ENCODE data around the gene LPGAT1. TPM values are rescaled to one million over a fixed set of nuclear protein-coding genes. Genes with fewer than 3 reads are reported as not detected.
"Not testable (repeated sequence)": the region's sequence is repeated elsewhere in the genome, so short reads cannot be mapped to it uniquely, and the experiment has no call there.

LPGAT1 gene, protein sequence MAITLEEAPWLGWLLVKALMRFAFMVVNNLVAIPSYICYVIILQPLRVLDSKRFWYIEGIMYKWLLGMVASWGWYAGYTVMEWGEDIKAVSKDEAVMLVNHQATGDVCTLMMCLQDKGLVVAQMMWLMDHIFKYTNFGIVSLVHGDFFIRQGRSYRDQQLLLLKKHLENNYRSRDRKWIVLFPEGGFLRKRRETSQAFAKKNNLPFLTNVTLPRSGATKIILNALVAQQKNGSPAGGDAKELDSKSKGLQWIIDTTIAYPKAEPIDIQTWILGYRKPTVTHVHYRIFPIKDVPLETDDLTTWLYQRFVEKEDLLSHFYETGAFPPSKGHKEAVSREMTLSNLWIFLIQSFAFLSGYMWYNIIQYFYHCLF
- total RNA-seq: 35.3 and 35.6 TPM in 2 replicates

DNA sequence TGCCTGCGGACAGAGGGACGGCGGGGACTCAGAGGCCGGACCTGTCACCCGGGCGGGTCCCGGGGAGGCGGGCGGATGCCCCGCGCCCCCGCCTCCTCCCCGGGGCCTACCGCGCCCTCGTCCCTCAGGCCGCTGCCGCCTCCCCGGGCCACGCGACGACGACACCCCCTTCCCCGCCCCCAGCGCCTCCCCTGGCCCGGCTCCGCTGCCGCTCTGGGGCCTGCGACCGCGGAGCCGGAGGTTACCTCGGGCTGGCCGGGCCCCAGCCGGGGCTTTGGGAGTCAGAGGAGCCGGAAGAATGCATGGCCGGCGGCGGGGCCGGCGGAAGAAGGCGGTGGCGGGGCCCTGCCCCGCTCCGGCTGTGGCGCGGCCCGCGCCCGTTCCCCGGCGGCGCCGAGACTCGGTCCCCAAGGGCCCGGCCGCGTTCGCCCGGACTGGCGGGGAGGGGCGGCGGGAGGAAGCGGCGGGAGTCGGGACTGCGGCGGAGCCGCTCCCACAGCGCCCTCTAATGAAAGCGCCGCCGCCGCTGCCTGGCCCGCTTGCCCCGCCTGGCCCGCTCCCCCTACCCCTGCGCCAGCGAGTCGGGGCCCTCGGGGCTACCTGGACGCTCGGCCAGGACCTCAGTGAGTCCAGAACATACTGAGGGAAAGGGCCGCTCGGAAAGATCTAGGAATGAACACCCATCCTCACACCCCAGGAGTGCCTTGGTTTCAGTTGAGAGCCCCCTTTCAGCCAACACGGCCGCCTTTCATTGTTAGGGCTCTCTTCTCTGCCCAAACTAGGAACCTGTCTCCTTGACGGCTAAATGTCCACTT lies at the start of gene LPGAT1:
TSS of gene LPGAT1 (minus strand) at position 436 of the 815 bp plus-strand sequence. CDS start 1,467 bp downstream, outside the sequence.
- Mint-ChIP-seq H3K4me3 (peak within 1 kb of the TSS; percentile 91), H3K9me3 (no peaks in the 10 kb centered on the region), H3K4me1 (ENCODE audit: low read depth) (peaks cover 69% of the 10 kb centered on the region), H3K27me3 (ENCODE audit: insufficient read depth) (peaks cover 2% of the 10 kb centered on the region), H3K36me3 (ENCODE audit: low read depth) (peaks cover 15% of the 10 kb centered on the region), H3K27ac (peak within 1 kb of the TSS; percentile 90)
- peak; percentile 65 for DNase-seq (ENCODE audit: low spot score)
- intact Hi-C loops (cut with micrococcal nuclease): loop anchor here (1.0 to 5.0 kb wide), 8 partner anchors 9 to 962 kb away; partner anchors contain the start of genes NSL1, PPP2R5A, SLC30A1 and TATDN3

DNA sequence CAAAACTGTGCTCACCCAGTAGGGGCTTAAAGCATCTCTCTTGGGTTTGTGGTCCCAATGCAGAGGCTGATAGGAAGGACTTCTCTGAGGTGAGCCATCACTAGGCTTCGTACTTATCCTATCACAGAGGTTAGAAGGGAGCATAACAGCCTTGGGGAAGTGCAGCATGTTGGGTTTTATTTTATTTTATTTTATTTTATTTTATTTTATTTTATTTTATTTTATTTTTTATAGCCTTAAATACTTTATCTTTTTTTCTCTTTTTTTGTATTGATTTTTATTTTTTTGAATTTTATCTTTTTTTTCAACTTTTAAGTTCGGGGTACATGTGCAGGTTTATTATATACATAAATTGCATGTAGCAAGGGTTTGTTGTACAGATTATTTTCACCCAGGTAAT lies 48.9 kb upstream of the LPGAT1 start:
- Mint-ChIP-seq H3K4me3 (no peak overlapping the region), H3K27me3 (ENCODE audit: insufficient read depth) (peaks cover 5% of the 10 kb centered on the region), H3K4me1 (ENCODE audit: low read depth) (peaks cover 7% of the 10 kb centered on the region), H3K27ac (no peak overlapping the region), H3K36me3 (ENCODE audit: low read depth) (peaks cover 1% of the 10 kb centered on the region), H3K9me3 (peaks cover 3% of the 10 kb centered on the region)
- intact Hi-C loops (cut with micrococcal nuclease): no loop called here
- no peak for DNase-seq (ENCODE audit: low spot score)

DNA sequence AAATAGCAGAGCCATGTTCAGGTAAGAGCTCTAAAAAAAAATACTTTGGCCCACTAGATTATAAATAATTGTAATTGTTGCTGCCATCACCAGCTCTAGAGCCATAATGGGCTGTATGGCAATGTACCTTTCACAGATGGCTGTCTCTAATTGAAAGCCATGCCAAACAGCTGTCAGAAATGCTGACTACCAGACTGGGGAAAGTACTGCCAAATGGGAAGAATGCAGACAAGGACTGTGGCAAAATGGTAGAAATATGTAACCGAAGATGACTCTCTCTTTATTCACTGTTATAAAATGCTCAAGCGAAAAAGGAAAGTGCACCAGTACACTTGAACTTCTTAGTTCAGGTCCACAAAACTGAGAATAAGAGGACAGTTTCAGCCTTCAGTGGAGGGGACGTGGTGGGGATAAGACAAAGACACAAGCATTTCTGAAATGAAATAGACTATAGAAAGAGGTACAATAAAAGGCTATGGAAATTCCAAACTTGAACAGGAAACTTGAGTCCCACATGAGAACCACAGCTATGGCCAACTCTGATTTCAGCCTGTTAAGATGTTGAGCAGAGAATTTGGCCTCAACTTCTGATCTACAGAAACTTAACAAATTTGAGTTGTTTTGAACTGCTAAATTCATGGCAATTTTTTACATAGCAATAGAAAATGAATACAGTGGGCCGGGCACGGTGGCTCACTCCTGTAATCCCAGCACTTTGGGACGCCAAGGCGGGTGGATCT lies 46.5 kb upstream of the LPGAT1 start:
- peaks cover 8% of the 10 kb centered on the region for H3K27me3 Mint-ChIP-seq (ENCODE audit: insufficient read depth)
- intact Hi-C loops (cut with micrococcal nuclease): no loop called here
- no peak overlapping the region for H3K4me3 Mint-ChIP-seq
- no peak overlapping the region for H3K27ac Mint-ChIP-seq
- no peaks in the 10 kb centered on the region for H3K4me1 Mint-ChIP-seq (ENCODE audit: low read depth)
- DNase-seq (ENCODE audit: low spot score): no peak
- peaks cover 1% of the 10 kb centered on the region for H3K36me3 Mint-ChIP-seq (ENCODE audit: low read depth)
- H3K9me3 Mint-ChIP-seq: peaks cover 3% of the 10 kb centered on the region

DNA sequence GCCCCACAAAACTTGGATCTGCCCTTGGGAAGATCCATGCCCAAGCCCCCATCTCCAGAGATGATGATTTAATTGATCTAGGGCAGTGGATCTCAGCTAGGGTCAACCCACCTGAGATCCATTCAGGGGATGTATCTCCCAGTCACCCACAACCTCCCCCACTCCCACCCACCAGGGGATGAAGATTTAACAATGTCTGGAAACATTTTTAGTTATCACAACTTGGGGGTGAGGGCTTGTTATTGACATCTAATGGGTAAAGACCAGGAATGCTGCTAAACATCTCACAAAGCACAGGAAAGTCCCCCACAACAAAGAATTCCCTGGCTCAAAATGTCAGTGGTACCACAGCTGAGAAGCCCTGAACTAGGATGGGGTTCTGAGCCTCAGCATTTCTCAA lies 45.0 kb upstream of the LPGAT1 start:
- intact Hi-C loops (cut with micrococcal nuclease): no loop called here
- no peak for DNase-seq (ENCODE audit: low spot score)
- no peak overlapping the region for H3K4me3 Mint-ChIP-seq
- no peaks in the 10 kb centered on the region for H3K36me3 Mint-ChIP-seq (ENCODE audit: low read depth)
- peaks cover 3% of the 10 kb centered on the region for H3K27me3 Mint-ChIP-seq (ENCODE audit: insufficient read depth)
- H3K27ac Mint-ChIP-seq: no peak overlapping the region
- no peaks in the 10 kb centered on the region for H3K9me3 Mint-ChIP-seq
- H3K4me1 Mint-ChIP-seq (ENCODE audit: low read depth): no peaks in the 10 kb centered on the region

DNA sequence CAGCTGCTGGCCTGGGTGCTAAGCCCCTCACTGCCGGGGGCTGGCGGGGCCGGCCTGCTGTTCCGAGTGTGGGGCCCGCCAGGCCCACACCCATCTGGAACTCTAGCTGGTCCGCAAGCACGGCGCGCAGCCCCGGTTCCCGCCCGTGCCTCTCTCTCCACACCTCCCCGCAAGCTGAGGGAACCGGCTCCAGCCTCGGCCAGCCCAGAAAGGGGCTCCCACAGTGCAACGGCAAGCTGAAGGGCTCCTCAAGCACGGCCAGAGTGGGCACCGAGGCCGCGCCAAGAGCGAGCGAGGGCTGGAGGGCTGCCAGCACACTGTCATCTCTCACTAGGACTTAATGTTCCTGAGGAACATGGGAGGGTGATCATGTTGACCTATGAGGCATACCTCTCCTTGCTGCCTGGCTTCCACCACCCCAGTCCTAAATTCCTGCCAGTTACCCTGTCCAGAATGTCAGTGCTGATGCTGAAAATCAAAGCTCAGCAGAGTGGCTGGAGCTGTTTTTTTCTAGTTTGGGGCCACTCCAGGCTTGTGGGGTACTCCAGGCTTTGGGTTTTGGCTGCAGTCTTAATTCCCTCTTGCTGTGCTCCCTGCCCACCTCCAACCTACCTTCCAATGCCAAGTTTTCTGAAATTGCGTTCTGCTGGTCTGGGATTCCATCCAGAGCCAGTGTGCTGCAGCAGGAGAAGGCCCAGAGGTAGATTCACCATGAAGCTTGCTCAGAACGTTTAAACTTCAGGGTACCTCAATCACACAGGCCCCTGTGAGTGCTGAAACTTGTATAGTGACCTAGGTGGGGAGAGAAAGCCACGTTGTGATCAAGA lies 44.2 kb upstream of the LPGAT1 start:
- H3K9me3 Mint-ChIP-seq: no peaks in the 10 kb centered on the region
- H3K27ac Mint-ChIP-seq: no peak overlapping the region
- DNase-seq (ENCODE audit: low spot score): no peak
- peaks cover 9% of the 10 kb centered on the region for H3K27me3 Mint-ChIP-seq (ENCODE audit: insufficient read depth)
- intact Hi-C loops (cut with micrococcal nuclease): no loop called here
- H3K36me3 Mint-ChIP-seq (ENCODE audit: low read depth): no peaks in the 10 kb centered on the region
- H3K4me3 Mint-ChIP-seq: no peak overlapping the region
- H3K4me1 Mint-ChIP-seq (ENCODE audit: low read depth): no peaks in the 10 kb centered on the region

DNA sequence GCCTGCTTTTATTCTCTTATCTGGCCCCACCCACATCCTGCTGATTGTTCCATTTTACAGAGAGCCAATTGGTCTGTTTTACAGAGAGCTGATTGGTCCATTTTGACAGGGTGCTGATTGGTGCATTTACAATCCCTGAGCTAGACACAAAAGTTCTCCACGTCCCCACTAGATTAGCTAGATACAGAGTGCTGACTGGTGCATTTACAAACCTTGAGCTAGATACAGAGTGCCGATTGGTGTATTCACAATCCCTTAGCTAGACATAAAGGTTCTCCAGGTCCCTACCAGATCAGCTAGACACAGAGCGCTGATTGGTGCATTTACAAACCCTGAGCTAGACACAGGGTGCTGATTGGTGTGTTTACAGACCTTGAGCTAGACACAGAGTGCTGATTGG lies 43.2 kb upstream of the LPGAT1 start:
- H3K4me3 Mint-ChIP-seq; intact Hi-C loops (cut with micrococcal nuclease); DNase-seq (ENCODE audit: low spot score); H3K27ac Mint-ChIP-seq; H3K36me3 Mint-ChIP-seq (ENCODE audit: low read depth); H3K9me3 Mint-ChIP-seq; H3K4me1 Mint-ChIP-seq (ENCODE audit: low read depth): not testable (repeated sequence)
- H3K27me3 Mint-ChIP-seq (ENCODE audit: insufficient read depth): peaks cover 16% of the 10 kb centered on the region

DNA sequence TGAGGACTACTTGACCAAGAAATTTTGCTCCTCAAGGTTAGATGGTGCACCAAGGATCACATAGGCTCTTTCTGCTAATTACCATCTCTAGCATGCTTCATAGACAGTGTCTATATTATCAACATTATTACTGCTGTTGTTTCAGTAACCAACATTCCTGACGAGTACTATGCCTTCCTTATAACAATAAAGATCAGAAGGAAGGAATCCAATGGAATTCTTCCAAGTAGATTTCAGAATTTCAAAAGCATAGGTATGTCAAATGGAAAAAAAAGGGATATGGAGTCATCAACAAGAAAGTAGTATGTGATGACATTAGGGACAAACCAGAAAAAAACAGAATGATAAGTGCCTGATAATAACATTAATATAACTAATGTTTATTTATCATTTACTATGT lies 39.6 kb upstream of the LPGAT1 start:
- H3K36me3 Mint-ChIP-seq (ENCODE audit: low read depth): peaks cover 2% of the 10 kb centered on the region
- no peak for DNase-seq (ENCODE audit: low spot score)
- H3K4me3 Mint-ChIP-seq: no peak overlapping the region
- no peaks in the 10 kb centered on the region for H3K9me3 Mint-ChIP-seq
- peaks cover 27% of the 10 kb centered on the region for H3K27me3 Mint-ChIP-seq (ENCODE audit: insufficient read depth)
- intact Hi-C loops (cut with micrococcal nuclease): no loop called here
- no peaks in the 10 kb centered on the region for H3K4me1 Mint-ChIP-seq (ENCODE audit: low read depth)
- no peak overlapping the region for H3K27ac Mint-ChIP-seq

DNA sequence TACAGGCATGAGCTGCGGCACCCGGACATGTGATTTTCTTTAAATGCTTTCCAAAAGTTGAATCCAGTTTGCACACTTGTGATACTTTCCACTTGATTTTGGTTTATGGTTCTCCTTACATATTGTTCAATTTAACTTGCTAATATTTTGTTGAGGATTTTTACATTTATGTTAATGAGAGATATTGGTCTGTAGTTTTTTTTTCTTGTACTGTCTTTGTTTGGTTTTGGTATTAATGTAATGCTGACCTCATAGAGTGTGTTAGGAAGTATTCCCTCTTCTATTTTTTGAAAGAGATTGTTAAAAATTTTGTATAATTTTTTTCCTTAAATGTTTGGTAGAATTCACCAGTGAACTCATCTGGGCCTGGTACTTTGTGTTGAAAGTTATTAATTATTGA lies 34.6 kb upstream of the LPGAT1 start:
- Mint-ChIP-seq H3K27me3 (ENCODE audit: insufficient read depth) (peaks cover 32% of the 10 kb centered on the region), H3K27ac (no peak overlapping the region), H3K36me3 (ENCODE audit: low read depth) (peaks cover 4% of the 10 kb centered on the region), H3K9me3 (peaks cover 8% of the 10 kb centered on the region), H3K4me1 (ENCODE audit: low read depth) (peaks cover 7% of the 10 kb centered on the region), H3K4me3 (no peak overlapping the region)
- DNase-seq (ENCODE audit: low spot score): no peak
- intact Hi-C loops (cut with micrococcal nuclease): no loop called here

DNA sequence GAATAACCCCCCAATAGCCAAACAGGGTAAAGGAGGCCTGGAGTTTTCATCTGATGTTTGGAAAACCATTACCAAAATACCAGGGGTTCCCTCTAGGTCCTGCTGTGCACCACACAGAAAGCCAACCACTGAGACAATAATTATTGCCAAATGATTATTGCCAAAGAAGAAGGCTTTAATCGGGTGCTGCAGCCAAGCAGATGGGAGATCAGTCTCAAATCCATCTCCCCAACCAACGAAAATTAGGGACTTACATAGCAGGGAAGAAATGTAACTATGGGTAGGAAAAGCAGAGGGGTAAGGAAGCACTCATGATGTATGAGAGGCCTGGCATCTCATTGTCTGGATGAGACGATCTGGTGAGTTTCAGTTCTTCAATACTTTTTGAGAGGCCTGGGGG lies 28.8 kb upstream of the LPGAT1 start:
- Mint-ChIP-seq H3K36me3 (ENCODE audit: low read depth) (peaks cover 3% of the 10 kb centered on the region), H3K4me3 (no peak overlapping the region), H3K9me3 (peaks cover 34% of the 10 kb centered on the region), H3K4me1 (ENCODE audit: low read depth) (peaks cover 7% of the 10 kb centered on the region), H3K27ac (no peak overlapping the region), H3K27me3 (ENCODE audit: insufficient read depth) (peaks cover 16% of the 10 kb centered on the region)
- no peak for DNase-seq (ENCODE audit: low spot score)
- intact Hi-C loops (cut with micrococcal nuclease): no loop called here

DNA sequence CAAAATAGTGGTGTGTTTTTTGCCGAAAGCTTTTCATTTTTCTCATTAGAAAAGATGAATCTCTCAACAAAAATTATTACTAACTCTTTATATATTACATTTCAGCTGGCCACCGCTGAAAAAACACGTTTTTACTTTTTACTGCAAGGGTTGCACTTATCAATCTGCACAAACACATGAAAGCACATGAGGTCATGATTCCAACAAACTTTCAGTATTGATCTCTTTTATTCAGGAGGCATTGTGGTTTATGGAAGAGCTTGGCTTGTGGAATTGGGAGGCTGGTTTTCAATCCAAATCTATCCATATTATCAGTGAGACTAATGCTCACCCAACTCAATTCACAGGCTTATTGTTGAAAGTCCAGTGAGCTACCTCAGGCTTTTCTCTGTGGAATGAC lies 20.6 kb upstream of the LPGAT1 start:
- H3K36me3 Mint-ChIP-seq (ENCODE audit: low read depth): no peaks in the 10 kb centered on the region
- peaks cover 22% of the 10 kb centered on the region for H3K27me3 Mint-ChIP-seq (ENCODE audit: insufficient read depth)
- H3K9me3 Mint-ChIP-seq: peaks cover 4% of the 10 kb centered on the region
- H3K4me1 Mint-ChIP-seq (ENCODE audit: low read depth): no peaks in the 10 kb centered on the region
- H3K27ac Mint-ChIP-seq: no peak overlapping the region
- no peak for DNase-seq (ENCODE audit: low spot score)
- intact Hi-C loops (cut with micrococcal nuclease): no loop called here
- no peak overlapping the region for H3K4me3 Mint-ChIP-seq

DNA sequence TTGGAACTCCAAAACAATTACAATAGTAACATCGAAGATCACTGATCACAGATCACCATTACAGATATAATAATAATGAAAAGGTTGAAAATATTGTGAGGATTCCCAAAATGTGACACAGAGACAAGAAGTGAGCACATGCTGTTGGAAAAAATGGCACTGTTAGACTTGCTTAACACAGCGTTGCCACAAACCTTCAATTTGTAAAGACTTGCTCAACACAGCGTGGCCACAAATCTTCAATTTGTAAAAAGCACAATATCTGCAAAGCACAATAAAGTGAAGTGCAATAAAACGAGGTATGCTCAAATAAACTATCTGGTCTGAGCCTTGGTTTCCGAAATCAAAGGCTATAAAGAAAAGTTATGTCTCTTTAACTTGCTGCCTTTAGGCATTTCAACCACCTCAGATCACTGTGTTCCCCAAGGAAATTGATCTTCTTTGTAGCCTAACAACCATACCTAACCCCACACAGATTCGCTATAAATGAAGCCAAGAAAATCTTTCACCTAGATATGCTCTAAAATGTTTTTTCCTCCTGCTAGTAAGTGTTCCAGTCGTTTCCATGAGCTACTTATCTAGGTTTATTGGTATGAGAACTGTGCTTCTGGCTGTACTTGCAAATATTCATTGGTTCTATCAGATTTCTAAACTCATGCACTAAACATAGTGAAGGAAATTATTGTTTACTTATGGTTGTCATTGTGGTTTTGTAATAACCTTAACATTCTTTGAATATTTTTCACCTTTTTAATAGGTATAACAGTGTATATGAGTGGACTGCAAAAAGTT lies 13.1 kb upstream of the LPGAT1 start:
- Mint-ChIP-seq H3K4me1 (ENCODE audit: low read depth) (peaks cover 29% of the 10 kb centered on the region), H3K4me3 (no peak overlapping the region), H3K27me3 (ENCODE audit: insufficient read depth) (peaks cover 5% of the 10 kb centered on the region), H3K27ac (no peak overlapping the region), H3K9me3 (no peaks in the 10 kb centered on the region), H3K36me3 (ENCODE audit: low read depth) (peaks cover 2% of the 10 kb centered on the region)
- no peak for DNase-seq (ENCODE audit: low spot score)
- intact Hi-C loops (cut with micrococcal nuclease): no loop called here

All from activated T-helper 1 cell treated with anti-CD3 and anti-CD28 coated beads, Interleukin-12 subunit alpha, Interleukin-12 subunit beta, Interleukin-2, Interleukin-4 antibody, amounts not matched to agents 30 ng/mL and 10 ng/mL and 1 ng/mL, durations not matched to agents 14 hours and 24 hours and 36 hours (primary cell).